K562 (cell line): ENCODE measurements around the gene PRKCB. TPM values are rescaled to one million over a fixed set of nuclear protein-coding genes. Genes with fewer than 3 reads are reported as not detected.

ENCODE experiments used
- ATAC-seq: fragments of 200-7000 bp; cut with Tn5 transposase; 3 replicates; pipeline ENCODE4 v1.9.1; 2020; ENCODE audit warnings: moderate library complexity
- BruUV-seq: library from RNA; stranded (reverse); fragments of 400-500 nt; replicated peaks from 2 replicates; lab custom pipeline; 2021; lab: Mats Ljungman, UMichigan
- CTCF ChIA-PET: fragments of 300-600 bp; formaldehyde crosslinking; extraction: SDS; loops from one replicate; lab custom pipeline; 2021; ENCODE audit warnings: low intra/inter-chr PET ratio; lab: Yijun Ruan, JAX
- POLR2A ChIA-PET: fragments of 300-600, 350-650 bp; sonication (Branson Sonifier 250); formaldehyde crosslinking; extraction: SDS; loops from one replicate; lab custom pipeline; 2021; ENCODE audit warnings: antibody characterized with exemption, inconsistent platforms; lab: Yijun Ruan, JAX
- DNase-seq, 4 experiments: peaks; one replicate each; pipeline versions ENCODE4 v3.0.0 to v3.0.0-alpha.2; 2011 to 2018; ENCODE audit warnings: low spot score in 3 of 4, mixed read lengths in 3 of 4; ENCODE audit errors: extremely low read depth in 1 of 4
- FAIRE-seq: peaks from 2 replicates; lab custom pipeline; 2011; peaks lifted over from hg19 to GRCh38; lab: Jason Lieb, UNC
- H2AFZ ChIP-seq: 2 replicates; pipeline ENCODE4 v1.6.0; 2011; ENCODE audit warnings: low read depth, low read length, control low read depth, inconsistent platforms
- H3K27ac ChIP-seq: fragments of 200-600 bp; 3 replicates; pipeline ENCODE4 v1.8.0; 2011; ENCODE audit warnings: low read depth, mild to moderate bottlenecking, control low read depth, inconsistent platforms, low read length, moderate library complexity, mixed read lengths; ENCODE audit errors: extremely low read depth
- H3K27me3 ChIP-seq, 2 experiments: fragments of 300-600 bp in 1 of 2; 2 replicates in 1 of 2; 3 replicates in 1 of 2; pipeline versions ENCODE4 v1.6.0 to v1.8.0; 2011; ENCODE audit warnings: inconsistent platforms in 2 of 2, low read length in 2 of 2, mild to moderate bottlenecking in 1 of 2, mixed read lengths in 1 of 2, moderate library complexity in 1 of 2; ENCODE audit not compliant: control insufficient read depth in 2 of 2, insufficient read depth in 2 of 2
- H3K36me3 ChIP-seq: fragments of 300-600 bp; 3 replicates; pipeline ENCODE4 v1.8.0; 2011; ENCODE audit warnings: mild to moderate bottlenecking, low read length, inconsistent platforms; ENCODE audit not compliant: control insufficient read depth, insufficient read depth
- H3K4me1 ChIP-seq, 2 experiments: fragments of 200-600 bp in 1 of 2; replicated peaks in 1 of 2; 2 replicates in 1 of 2; 3 replicates in 1 of 2; pipeline versions ENCODE4 v1.5.1 to v1.8.0; 2011; ENCODE audit warnings: inconsistent platforms in 2 of 2, low read length in 2 of 2, mild to moderate bottlenecking in 1 of 2, mixed read lengths in 1 of 2, moderate library complexity in 1 of 2; ENCODE audit not compliant: control insufficient read depth in 2 of 2, insufficient read depth in 2 of 2
- H3K4me2 ChIP-seq: 2 replicates; pipeline ENCODE4 v1.6.1; 2011; ENCODE audit warnings: low read length, control low read depth, inconsistent platforms, mixed read lengths; ENCODE audit not compliant: insufficient read depth
- H3K4me3 ChIP-seq: fragments of 200-600 bp; sonication (generic), shearing (Covaris generic); 2 replicates; pipeline ENCODE4 v1.5.1; 2016; ENCODE audit warnings: control low read depth, inconsistent platforms
- H3K79me2 ChIP-seq: fragments of 200-600 bp; 3 replicates; pipeline ENCODE4 v1.8.0; 2011; ENCODE audit warnings: low read length, inconsistent platforms; ENCODE audit not compliant: control insufficient read depth, insufficient read depth
- H3K9ac ChIP-seq, 2 experiments: 2 replicates each; pipeline versions ENCODE4 v1.6.0 to v1.6.1; 2011; ENCODE audit warnings: low read depth in 2 of 2, low read length in 2 of 2, control low read depth in 1 of 2, inconsistent platforms in 1 of 2, mild to moderate bottlenecking in 1 of 2, mixed read lengths in 1 of 2; ENCODE audit not compliant: insufficient read depth in 1 of 2
- H3K9me1 ChIP-seq: one replicate; pipeline ENCODE4 v1.6.0; 2011; ENCODE audit warnings: inconsistent platforms, mild to moderate bottlenecking, low read length, moderate library complexity; ENCODE audit not compliant: control insufficient read depth, insufficient read depth
- H3K9me3 ChIP-seq: replicated peaks from 2 replicates; pipeline ENCODE4 v1.5.1; 2011; ENCODE audit warnings: low read depth, low read length, inconsistent platforms; ENCODE audit not compliant: control insufficient read depth, insufficient read depth
- H4K20me1 ChIP-seq: replicated peaks from 2 replicates; pipeline ENCODE4 v1.6.1; 2011; ENCODE audit warnings: low read length, inconsistent platforms, mixed read lengths; ENCODE audit not compliant: control insufficient read depth, insufficient read depth
- ASH1L ChIP-seq: fragments of 450-650 bp; IDR thresholded peaks from 2 replicates; pipeline ENCODE4 v1.6.1; 2018; ENCODE audit warnings: borderline replicate concordance, mild to moderate bottlenecking, low read depth; ENCODE audit not compliant: partially characterized antibody
- CAMTA2 ChIP-seq: fragments of 250-450 bp; sonication (Bioruptor Pico); conservative IDR thresholded peaks from 2 replicates; pipeline ENCODE4 v1.5.1; 2022
- GABPA ChIP-seq: fragments of 200-800 bp; sonication (Bioruptor generic); conservative IDR thresholded peaks from 2 replicates; pipeline ENCODE4 v1.6.1; 2016; ENCODE audit warnings: low read depth, missing genetic modification characterization, missing compliant biosample characterization
- HDGF ChIP-seq: fragments of 450-650 bp; IDR thresholded peaks from 2 replicates; pipeline ENCODE4 v1.6.1; 2016
- KAT8 ChIP-seq: fragments of 450-650 bp; IDR thresholded peaks from 2 replicates; pipeline ENCODE4 v1.6.1; 2016; ENCODE audit warnings: low read depth, mild to moderate bottlenecking
- NONO ChIP-seq, 2 experiments: fragments of 200-400 bp in 1 of 2; fragments of 450-650 bp in 1 of 2; formaldehyde crosslinking in 1 of 2; IDR thresholded peaks; 2 replicates each; pipeline ENCODE4 v1.6.1; 2017; ENCODE audit warnings: low read depth in 2 of 2, mild to moderate bottlenecking in 2 of 2, moderate library complexity in 2 of 2, low read length in 1 of 2
- POLR3A ChIP-seq: IDR thresholded peaks from 2 replicates; pipeline ENCODE4 v1.6.1; 2011; ENCODE audit warnings: borderline replicate concordance, mild to moderate bottlenecking, moderate library complexity; ENCODE audit not compliant: insufficient read length, insufficient read depth; ENCODE audit errors: extremely low read depth
- SMC3 ChIP-seq: conservative IDR thresholded peaks from 2 replicates; pipeline ENCODE4 v1.6.1; 2011; ENCODE audit warnings: low read depth, low read length, improper control_type of control experiment; ENCODE audit not compliant: insufficient read depth
- THRAP3 ChIP-seq: fragments of 450-650 bp; IDR thresholded peaks from 2 replicates; pipeline ENCODE4 v1.6.1; 2016; ENCODE audit warnings: mild to moderate bottlenecking, inconsistent platforms, borderline replicate concordance
- ZNF165 ChIP-seq: fragments of 250-450 bp; sonication (Bioruptor Pico); IDR thresholded peaks from 2 replicates; pipeline ENCODE4 v1.4.0; 2020; ENCODE audit warnings: borderline replicate concordance
- ZNF212 ChIP-seq: fragments of 450-650 bp; formaldehyde crosslinking; IDR thresholded peaks from 2 replicates; pipeline ENCODE4 v1.4.0; 2020; ENCODE audit warnings: mild to moderate bottlenecking
- ZNF324 ChIP-seq: fragments of 250-450 bp; sonication (Bioruptor Pico); IDR thresholded peaks from 2 replicates; pipeline ENCODE4 v1.4.0; 2020; ENCODE audit warnings: mild to moderate bottlenecking
- WGBS: fragments of 100-300 bp; shearing (Covaris generic); methylation state at CpG from one replicate; pipeline ENCODE4 v1.1.6; 2016; ENCODE audit warnings: low coverage, mixed read lengths; ENCODE audit not compliant: insufficient coverage; ENCODE audit errors: missing lambda C conversion rate; 5-methylcytosine and 5-hydroxymethylcytosine counted together
- in situ Hi-C: fragments of 300-500 bp; cut with MboI; formaldehyde crosslinking; loops from 4 replicates; pipeline ENCODE4 v1.15.0; 2018; ENCODE audit warnings: inconsistent platforms, mixed read lengths
- intact Hi-C: fragments of 100-400 bp; cut with micrococcal nuclease; formaldehyde crosslinking; loops from 2 replicates; pipeline ENCODE4 v1.14.2; 2022
- polyA plus RNA-seq, 8 experiments: library from polyadenylated mRNA; depleted of rRNA in 4 of 8; stranded (reverse) in 5 of 8; unstranded in 3 of 8; fragments of >200 nt; fragmentation: Nextera tagmentation in 2 of 8; fragmentation: Illumina TruSeq in 1 of 8; extraction: Ambion mirVana in 2 of 8; extraction: Trizol in 1 of 8; gene quantifications; 2 replicates each; pipeline versions ENCODE4 v1.2.1 to v1.2.3, GENCODE V29; 2011 to 2014; ENCODE audit warnings: inconsistent platforms in 1 of 8, missing spikeins in 1 of 8
- total RNA-seq, 7 experiments: library from RNA; depleted of rRNA in 6 of 7; stranded (reverse); fragments of >200 nt in 6 of 7; fragmentation: Illumina TruSeq in 2 of 7; extraction: Trizol in 2 of 7; gene quantifications; 2 replicates each; pipeline versions ENCODE4 v1.2.1 to v1.2.3, GENCODE V29; 2011 to 2021; ENCODE audit warnings: low replicate concordance in 1 of 7
- TF ChIP-seq, protein P1 (sequence below): fragments of 450-650 bp; formaldehyde crosslinking; conservative IDR thresholded peaks from 2 replicates; pipeline ENCODE4 v1.4.0; 2022; ENCODE audit warnings: mild to moderate bottlenecking, missing genetic modification characterization
- TF ChIP-seq, protein P2 (sequence below): fragments of 150-350 bp; conservative IDR thresholded peaks from 2 replicates; pipeline ENCODE4 v1.6.1; 2014; ENCODE audit warnings: low read length
- TF ChIP-seq, protein P3 (sequence below): fragments of 450-650 bp; IDR thresholded peaks from 2 replicates; pipeline ENCODE4 v1.6.1; 2017; ENCODE audit warnings: mild to moderate bottlenecking, moderate library complexity
- TF ChIP-seq, protein P4 (sequence below): fragments of 450-650 bp; IDR thresholded peaks from 2 replicates; pipeline ENCODE4 v1.6.1; 2016; ENCODE audit warnings: antibody characterized with exemption

The PRKCB gene
- total and polyA plus RNA-seq, 9 of the 15 experiments (the other 6 are each of a cell fraction or from before 2014, with no cell fraction given) = 49.9 to 276 (median 148) TPM

DNA sequence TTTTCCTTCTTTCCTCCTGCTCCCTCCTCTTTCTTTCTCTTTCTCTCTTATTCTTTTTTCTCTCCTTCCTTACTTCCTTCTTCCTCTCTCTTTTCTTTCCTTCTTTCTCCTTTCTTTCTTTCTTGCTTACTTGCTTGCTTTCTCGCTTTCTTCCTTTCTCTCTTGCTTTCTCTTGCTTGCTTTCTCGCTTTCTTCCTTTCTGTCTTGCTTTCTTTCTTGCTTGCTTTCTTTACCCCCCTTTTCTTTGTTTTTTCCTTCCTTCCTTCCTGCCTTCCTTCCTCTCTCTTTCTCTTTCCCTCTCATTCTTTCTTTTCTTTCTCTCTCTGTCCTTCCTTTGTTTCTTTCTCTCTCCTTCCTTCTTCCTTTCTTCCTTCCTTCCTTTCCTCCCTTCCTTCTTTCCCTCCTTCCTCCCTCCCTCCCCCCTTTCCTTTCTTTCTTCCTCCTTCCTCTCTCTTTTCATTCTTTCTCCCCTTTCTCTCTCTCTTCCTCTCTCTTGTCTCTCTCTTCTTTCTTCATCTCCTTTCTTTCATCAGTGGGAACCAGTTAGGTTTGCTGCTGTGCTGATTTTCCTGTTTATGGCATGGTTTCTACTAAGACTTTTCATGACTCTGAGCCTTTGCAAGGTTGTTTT lies 277.4 kb downstream of the PRKCB start:
- Histone ChIP-seq H4K20me1 (no peaks in the 10 kb centered on the region), H3K27ac (no peak overlapping the region), H3K9ac (no peak overlapping the region), H3K36me3 (peaks cover 36% of the 10 kb centered on the region), H3K79me2 (no peaks in the 10 kb centered on the region), H3K9me3 (no peaks in the 10 kb centered on the region), H3K9me1 (no peaks in the 10 kb centered on the region), H3K4me1 (peaks cover 4 to 22% of the 10 kb centered on the region in 2 experiments; a peak in 4 of 5 replicates), H3K4me2 (no peak overlapping the region), H3K4me3 (no peak overlapping the region), H2AFZ (no peak overlapping the region), H3K27me3 (no peaks in the 10 kb centered on the region)
- ATAC-seq (no peak), DNase-seq (no peak), FAIRE-seq (no peak)
- in situ Hi-C loops (no loop called here), intact Hi-C loops (no loop called here)
- 80% methylated on average over 2 of the region's 2 CpGs for WGBS
- POLR2A ChIA-PET = interaction anchor here (1.0 kb wide), 1 partner anchor 14 kb away, joined by 3 read pairs; no protein-coding TSS in a partner anchor
- CTCF ChIA-PET = no interaction called here
- no TSS peak for BruUV-seq
- TF ChIP-seq, protein P1, sequence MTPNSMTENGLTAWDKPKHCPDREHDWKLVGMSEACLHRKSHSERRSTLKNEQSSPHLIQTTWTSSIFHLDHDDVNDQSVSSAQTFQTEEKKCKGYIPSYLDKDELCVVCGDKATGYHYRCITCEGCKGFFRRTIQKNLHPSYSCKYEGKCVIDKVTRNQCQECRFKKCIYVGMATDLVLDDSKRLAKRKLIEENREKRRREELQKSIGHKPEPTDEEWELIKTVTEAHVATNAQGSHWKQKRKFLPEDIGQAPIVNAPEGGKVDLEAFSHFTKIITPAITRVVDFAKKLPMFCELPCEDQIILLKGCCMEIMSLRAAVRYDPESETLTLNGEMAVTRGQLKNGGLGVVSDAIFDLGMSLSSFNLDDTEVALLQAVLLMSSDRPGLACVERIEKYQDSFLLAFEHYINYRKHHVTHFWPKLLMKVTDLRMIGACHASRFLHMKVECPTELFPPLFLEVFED (CRISPR knock-in tag) = peak; percentile 67; the same call in 1 of the 2 replicates
- TF ChIP-seq CAMTA2 (CRISPR knock-in tag) (no peak), HDGF (no peak), SMC3 (no peak), NONO (IDR thresholded peaks at IDR 0.05; ENCODE audit: low read depth in 2 of 2, low read length in 1 of 2) (no peak), ZNF212 (CRISPR knock-in tag) (no peak), ZNF324 (CRISPR knock-in tag) (no peak), ZNF165 (CRISPR knock-in tag) (no peak), THRAP3 (0 out of 2 replicates have a peak, but pooled peaks have one; percentile 60), ASH1L (no peak), GABPA (tag) (no peak), POLR3A (no peak), KAT8 (no peak)
- TF ChIP-seq, protein P2, sequence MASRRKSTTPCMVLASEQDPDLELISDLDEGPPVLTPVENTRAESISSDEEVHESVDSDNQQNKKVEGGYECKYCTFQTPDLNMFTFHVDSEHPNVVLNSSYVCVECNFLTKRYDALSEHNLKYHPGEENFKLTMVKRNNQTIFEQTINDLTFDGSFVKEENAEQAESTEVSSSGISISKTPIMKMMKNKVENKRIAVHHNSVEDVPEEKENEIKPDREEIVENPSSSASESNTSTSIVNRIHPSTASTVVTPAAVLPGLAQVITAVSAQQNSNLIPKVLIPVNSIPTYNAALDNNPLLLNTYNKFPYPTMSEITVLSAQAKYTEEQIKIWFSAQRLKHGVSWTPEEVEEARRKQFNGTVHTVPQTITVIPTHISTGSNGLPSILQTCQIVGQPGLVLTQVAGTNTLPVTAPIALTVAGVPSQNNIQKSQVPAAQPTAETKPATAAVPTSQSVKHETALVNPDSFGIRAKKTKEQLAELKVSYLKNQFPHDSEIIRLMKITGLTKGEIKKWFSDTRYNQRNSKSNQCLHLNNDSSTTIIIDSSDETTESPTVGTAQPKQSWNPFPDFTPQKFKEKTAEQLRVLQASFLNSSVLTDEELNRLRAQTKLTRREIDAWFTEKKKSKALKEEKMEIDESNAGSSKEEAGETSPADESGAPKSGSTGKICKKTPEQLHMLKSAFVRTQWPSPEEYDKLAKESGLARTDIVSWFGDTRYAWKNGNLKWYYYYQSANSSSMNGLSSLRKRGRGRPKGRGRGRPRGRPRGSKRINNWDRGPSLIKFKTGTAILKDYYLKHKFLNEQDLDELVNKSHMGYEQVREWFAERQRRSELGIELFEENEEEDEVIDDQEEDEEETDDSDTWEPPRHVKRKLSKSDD = no peak
- TF ChIP-seq, protein P3, sequence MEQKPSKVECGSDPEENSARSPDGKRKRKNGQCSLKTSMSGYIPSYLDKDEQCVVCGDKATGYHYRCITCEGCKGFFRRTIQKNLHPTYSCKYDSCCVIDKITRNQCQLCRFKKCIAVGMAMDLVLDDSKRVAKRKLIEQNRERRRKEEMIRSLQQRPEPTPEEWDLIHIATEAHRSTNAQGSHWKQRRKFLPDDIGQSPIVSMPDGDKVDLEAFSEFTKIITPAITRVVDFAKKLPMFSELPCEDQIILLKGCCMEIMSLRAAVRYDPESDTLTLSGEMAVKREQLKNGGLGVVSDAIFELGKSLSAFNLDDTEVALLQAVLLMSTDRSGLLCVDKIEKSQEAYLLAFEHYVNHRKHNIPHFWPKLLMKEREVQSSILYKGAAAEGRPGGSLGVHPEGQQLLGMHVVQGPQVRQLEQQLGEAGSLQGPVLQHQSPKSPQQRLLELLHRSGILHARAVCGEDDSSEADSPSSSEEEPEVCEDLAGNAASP = no peak
- TF ChIP-seq, protein P4, sequence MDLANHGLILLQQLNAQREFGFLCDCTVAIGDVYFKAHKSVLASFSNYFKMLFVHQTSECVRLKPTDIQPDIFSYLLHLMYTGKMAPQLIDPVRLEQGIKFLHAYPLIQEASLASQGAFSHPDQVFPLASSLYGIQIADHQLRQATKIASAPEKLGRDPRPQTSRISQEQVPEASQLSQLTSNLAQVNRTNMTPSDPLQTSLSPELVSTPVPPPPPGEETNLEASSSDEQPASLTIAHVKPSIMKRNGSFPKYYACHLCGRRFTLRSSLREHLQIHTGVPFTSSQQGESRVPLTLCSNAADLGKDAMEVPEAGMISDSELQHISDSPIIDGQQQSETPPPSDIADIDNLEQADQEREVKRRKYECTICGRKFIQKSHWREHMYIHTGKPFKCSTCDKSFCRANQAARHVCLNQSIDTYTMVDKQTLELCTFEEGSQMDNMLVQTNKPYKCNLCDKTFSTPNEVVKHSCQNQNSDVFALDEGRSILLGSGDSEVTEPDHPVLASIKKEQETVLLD = 0 out of 2 replicates have a peak, but pooled peaks have one; percentile 55
